ENCODE results near the gene BMS1.
"Not testable (repeated sequence)": the region's sequence is repeated elsewhere in the genome, so short reads cannot be mapped to it uniquely, and the experiment has no call there.

Gene BMS1

DNA sequence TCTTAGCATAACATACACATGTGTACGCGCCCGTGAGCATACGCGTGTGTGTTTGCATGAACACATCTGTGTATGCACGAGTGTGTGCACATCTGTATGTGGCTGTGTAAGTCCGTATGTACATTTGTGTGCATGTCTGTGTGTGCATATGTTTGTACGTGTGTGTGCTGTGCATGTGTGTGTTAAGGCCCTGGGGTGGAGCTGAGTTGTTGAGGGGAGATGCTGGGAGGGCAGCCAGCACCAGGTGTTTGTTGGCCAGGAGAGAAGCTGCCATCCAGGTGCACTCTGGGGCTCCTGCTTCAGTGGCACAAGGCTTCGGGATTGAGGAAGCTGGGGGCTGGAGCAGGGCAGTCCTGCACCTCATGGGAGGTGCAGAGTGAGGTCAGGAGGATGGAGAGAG lies 85.0 kb downstream of the BMS1 start:
- Mint-ChIP-seq H3K4me1 (ENCODE audit: low read depth) (peaks cover 3% of the 10 kb centered on the region), H3K4me3 (no peak overlapping the region), H3K36me3 (ENCODE audit: low read depth) (no peaks in the 10 kb centered on the region), H3K9me3 (no peaks in the 10 kb centered on the region), H3K27me3 (peaks cover 21% of the 10 kb centered on the region), H3K27ac (no peak overlapping the region)

DNA sequence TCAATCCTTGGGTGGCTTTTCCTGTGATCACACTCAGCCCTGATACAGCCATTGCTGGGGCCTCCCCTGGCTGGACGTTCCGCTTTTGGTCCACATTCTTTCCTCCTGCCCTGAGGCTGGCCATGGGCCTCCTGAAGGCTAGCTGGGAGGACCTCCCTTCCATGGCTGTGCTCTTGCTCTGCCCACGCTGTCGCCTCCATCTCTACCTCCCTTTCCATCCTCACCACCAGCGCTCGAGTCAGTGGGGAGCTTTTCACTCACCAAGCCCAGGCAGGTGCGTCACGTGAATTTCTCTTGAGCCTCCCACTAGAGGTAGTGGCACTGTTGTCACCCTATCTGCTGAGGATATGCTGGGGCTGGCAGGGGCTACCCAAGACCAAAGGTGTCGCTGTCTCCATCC lies 85.9 kb downstream of the BMS1 start:
- Mint-ChIP-seq H3K4me3 (no peak overlapping the region), H3K27ac (no peak overlapping the region), H3K36me3 (ENCODE audit: low read depth) (no peaks in the 10 kb centered on the region), H3K27me3 (peaks cover 21% of the 10 kb centered on the region), H3K4me1 (ENCODE audit: low read depth) (peaks cover 3% of the 10 kb centered on the region), H3K9me3 (no peaks in the 10 kb centered on the region)

DNA sequence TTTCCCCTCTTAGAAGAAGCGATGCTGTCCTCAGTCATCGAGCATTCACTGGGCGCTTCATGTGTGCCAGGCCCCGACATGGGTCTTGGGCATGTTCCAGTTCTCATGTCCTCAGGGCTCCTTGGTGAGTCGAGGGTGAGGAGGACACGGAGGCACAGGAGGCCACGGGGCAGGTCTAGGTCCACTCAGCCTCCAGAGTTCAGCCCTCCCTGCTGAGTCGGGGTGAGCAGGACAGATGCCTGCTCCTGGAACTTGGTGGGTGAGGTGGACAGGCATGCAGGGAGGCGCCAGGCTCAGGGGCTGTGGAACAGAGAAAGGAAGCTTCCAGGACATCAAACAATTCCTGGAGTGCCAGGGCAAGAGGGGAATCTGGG lies 87.4 kb downstream of the BMS1 start:
- Mint-ChIP-seq H3K4me3 (no peak overlapping the region), H3K36me3 (ENCODE audit: low read depth) (no peaks in the 10 kb centered on the region), H3K27me3 (peaks cover 11% of the 10 kb centered on the region), H3K4me1 (ENCODE audit: low read depth) (peaks cover 3% of the 10 kb centered on the region), H3K27ac (no peak overlapping the region), H3K9me3 (no peaks in the 10 kb centered on the region)

DNA sequence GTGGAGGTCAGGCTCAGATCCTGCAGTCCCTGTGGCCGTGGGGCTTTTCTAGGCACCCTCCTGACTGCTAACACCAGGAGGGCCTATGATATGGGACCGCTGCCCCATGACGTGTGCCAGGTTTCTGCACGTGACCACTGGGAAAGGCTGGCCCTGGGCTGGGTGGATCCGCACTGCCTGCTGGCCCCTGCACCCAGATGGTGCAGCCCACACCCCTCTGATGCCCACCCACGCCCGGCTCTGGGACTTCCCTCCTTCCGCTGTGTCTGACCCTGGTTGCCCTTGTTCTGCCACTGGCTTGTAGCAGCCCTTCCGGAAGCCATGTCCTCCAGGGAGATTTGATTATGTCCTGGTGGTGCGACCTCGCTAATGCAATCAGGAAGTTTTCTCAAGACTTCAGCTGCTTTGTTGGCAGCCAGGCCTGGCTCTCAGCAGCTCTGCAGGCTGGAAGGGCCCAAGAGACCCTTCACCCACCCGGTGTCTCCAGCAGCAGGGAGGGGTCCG lies 88.6 kb downstream of the BMS1 start:
- not testable (repeated sequence) for H3K27me3 Mint-ChIP-seq; H3K4me1 Mint-ChIP-seq (ENCODE audit: low read depth); H3K36me3 Mint-ChIP-seq (ENCODE audit: low read depth); H3K9me3 Mint-ChIP-seq; H3K4me3 Mint-ChIP-seq; H3K27ac Mint-ChIP-seq

DNA sequence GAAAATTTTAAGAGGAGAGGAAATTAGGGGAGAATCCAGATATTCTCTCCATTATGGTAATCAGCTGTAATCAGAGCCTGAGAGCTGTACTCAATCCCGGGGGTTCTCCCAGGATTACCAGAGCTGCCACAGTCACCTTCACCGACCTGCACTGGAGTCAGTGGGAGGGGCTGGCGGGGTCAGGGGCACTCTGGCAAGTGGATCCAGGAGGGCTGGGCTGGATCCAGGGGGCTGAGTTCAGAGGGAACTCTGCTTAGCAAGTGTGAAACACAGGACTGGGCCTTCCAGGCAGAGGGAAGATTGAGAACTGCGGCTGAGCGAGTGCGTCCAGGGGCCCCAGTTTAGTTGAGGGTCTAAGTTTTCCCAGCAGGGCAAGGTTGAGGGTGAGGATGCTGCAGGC lies 89.2 kb downstream of the BMS1 start:
- H3K9me3 Mint-ChIP-seq: no peaks in the 10 kb centered on the region

DNA sequence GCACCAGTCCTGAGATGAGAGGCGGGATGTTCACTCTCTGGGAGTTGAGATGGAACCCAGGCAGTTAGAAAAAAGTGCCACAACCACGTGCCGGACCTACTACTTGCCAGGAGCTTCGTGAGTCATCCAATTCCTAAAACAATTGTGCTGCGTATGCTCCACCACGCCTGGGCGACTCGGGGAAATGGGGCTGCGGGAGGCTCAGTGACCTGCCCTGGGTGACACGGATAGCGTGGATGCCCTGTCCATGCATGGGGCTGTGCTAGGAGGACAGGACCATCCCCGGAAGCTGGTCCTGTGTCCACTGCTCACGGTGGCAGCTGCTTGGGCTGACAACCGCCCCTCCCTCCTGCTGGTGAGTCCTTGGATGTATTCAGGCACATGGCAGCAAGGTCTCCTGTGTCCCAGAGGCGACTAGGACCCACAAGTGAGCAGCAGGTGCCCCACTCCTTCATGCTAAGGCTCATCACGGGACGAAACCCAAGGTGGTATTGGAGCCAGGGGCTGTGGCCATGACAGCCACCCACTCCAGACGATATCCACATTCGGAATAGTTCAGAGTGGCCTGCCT lies 90.4 kb downstream of the BMS1 start:
- Mint-ChIP-seq H3K4me1 (ENCODE audit: low read depth) (no peaks in the 10 kb centered on the region), H3K27me3 (no peaks in the 10 kb centered on the region), H3K36me3 (ENCODE audit: low read depth) (no peaks in the 10 kb centered on the region), H3K27ac (no peak overlapping the region), H3K9me3 (no peaks in the 10 kb centered on the region), H3K4me3 (no peak overlapping the region)

More for the DNA sequence above, 89.2 kb downstream of the BMS1 start:
- Mint-ChIP-seq H3K4me3 (no peak overlapping the region), H3K36me3 (ENCODE audit: low read depth) (no peaks in the 10 kb centered on the region), H3K4me1 (ENCODE audit: low read depth) (no peaks in the 10 kb centered on the region), H3K27ac (no peak overlapping the region), H3K27me3 (no peaks in the 10 kb centered on the region)

DNA sequence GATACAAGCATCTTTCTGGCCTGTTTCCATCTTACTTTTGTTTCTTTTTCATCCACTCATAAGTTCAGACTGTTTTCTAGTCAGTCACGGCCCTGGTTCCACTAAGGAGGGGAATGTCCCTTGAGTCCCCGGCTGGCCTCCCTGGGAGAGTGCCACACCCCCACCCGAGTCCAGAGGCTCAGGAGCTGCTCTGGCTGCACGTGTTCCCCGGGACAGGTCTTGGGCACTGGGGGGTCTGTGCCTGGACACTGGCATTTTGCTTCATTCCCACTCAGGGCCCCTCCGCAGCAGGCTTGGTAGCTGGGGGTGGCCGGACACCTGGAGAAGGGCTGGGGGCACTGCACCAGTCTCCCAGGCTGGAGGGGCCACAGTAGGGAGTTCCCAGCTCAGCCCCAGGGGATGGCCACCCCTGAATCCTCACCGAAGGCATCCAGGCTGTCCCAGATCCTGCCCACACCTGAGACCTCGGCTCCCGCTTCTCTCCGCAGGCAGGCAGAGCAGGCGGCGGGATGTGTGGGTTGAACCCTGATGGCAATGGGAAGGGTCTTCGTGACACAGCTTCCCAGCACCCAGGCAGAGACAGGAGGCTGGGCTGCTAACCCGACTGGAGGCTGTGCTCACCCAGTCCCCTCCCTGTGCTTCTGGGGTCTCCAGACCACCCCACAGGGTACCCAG lies 92.3 kb downstream of the BMS1 start:
- no peaks in the 10 kb centered on the region for H3K4me1 Mint-ChIP-seq (ENCODE audit: low read depth)
- no peak overlapping the region for H3K27ac Mint-ChIP-seq
- H3K36me3 Mint-ChIP-seq (ENCODE audit: low read depth): no peaks in the 10 kb centered on the region
- no peaks in the 10 kb centered on the region for H3K9me3 Mint-ChIP-seq
- H3K4me3 Mint-ChIP-seq: no peak overlapping the region
- no peaks in the 10 kb centered on the region for H3K27me3 Mint-ChIP-seq

DNA sequence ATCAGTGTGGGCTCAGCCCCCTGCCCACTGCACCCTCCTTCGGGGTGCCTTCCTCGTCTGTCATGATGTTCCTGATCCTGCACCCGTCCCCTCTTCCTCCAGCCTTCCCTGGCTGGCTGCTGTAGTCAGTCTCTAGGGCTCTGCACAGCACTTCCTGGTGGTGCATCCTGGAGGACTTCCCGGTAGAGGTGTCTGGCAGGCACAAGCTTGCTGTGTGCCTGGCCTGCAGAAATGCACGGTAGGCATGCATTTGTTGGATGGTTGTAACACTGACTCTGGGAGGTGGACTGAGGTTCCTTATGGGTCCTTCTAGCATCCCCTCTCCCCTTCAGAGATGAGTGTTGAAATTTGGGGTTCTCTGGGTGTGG lies 92.8 kb downstream of the BMS1 start:
- H3K27ac Mint-ChIP-seq: no peak overlapping the region
- no peaks in the 10 kb centered on the region for H3K9me3 Mint-ChIP-seq
- H3K4me3 Mint-ChIP-seq: no peak overlapping the region
- no peaks in the 10 kb centered on the region for H3K4me1 Mint-ChIP-seq (ENCODE audit: low read depth)
- no peaks in the 10 kb centered on the region for H3K36me3 Mint-ChIP-seq (ENCODE audit: low read depth)
- H3K27me3 Mint-ChIP-seq: no peaks in the 10 kb centered on the region

DNA sequence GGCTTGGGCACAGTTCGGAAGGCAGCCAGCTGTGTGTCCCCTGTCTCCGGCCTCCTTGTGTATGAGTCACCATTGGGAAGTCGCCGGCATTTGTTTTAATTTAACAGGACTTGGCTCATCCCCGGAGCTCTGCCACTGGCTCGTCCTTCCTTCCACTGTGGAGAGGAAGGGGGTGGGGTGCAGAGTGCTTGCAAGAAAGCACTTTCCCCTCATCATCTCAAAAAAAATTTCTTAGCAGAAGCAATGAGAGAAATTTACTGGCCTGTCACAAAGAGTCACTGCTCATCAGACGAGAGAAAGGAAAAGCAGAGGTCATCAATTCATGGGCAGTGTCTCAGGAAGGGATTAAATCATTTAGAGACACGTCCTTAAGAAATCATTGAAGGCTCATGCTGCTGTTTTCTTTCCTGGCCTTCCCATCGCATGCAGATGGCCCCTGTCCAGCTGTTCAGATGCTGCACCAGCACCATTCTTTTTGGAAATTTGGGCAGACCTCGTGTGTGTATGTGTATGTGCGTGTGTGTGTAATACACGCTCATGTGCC lies 93.3 kb downstream of the BMS1 start:
- Mint-ChIP-seq H3K27me3 (no peaks in the 10 kb centered on the region), H3K9me3 (no peaks in the 10 kb centered on the region), H3K4me1 (ENCODE audit: low read depth) (no peaks in the 10 kb centered on the region), H3K4me3 (no peak overlapping the region), H3K36me3 (ENCODE audit: low read depth) (no peaks in the 10 kb centered on the region), H3K27ac (no peak overlapping the region)

DNA sequence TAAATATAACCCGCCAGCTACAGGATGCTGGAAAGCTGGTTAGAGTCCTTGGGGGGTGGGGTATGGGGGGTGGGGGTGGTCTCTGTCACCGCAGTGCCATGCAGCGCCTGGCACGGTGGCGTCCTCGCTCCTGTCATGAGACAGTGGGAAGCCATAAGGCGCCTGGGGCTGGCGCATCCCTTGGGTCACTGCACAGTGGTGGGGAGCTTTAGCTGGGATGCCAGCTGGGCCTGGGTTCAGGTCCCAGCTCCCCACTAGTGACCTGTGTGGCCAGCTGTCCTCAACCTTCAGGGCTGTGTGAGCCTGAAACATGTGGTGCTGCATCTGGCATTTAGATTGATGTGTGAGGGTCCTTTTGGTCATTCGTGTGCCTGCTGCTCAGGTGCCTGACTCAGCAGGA lies 93.9 kb downstream of the BMS1 start:
- no peaks in the 10 kb centered on the region for H3K4me1 Mint-ChIP-seq (ENCODE audit: low read depth)
- no peak overlapping the region for H3K27ac Mint-ChIP-seq
- peaks cover 4% of the 10 kb centered on the region for H3K9me3 Mint-ChIP-seq
- H3K27me3 Mint-ChIP-seq: no peaks in the 10 kb centered on the region
- no peaks in the 10 kb centered on the region for H3K36me3 Mint-ChIP-seq (ENCODE audit: low read depth)
- H3K4me3 Mint-ChIP-seq: no peak overlapping the region

DNA sequence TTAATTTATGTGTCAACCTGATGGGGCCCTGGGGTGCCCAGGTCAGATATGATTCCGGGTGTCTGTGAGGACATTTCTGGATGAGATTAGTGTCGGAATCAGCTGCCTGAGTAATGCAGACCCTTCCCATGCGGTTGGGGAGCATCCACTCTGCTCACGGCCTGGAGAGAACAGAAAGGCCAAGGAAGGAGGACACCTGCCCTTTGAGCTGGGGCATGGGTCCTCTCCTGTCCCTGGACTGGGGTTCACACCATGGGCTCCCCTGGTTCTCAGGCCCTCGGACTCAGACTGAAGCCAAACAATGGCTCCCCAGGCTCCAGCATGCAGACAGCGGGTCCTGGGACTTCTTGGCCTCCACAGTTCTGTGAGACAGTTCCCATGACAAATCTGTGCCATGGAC lies 94.3 kb downstream of the BMS1 start:
- Mint-ChIP-seq H3K27ac (no peak overlapping the region), H3K4me3 (no peak overlapping the region), H3K9me3 (peaks cover 5% of the 10 kb centered on the region), H3K36me3 (ENCODE audit: low read depth) (no peaks in the 10 kb centered on the region), H3K4me1 (ENCODE audit: low read depth) (no peaks in the 10 kb centered on the region), H3K27me3 (no peaks in the 10 kb centered on the region)

DNA sequence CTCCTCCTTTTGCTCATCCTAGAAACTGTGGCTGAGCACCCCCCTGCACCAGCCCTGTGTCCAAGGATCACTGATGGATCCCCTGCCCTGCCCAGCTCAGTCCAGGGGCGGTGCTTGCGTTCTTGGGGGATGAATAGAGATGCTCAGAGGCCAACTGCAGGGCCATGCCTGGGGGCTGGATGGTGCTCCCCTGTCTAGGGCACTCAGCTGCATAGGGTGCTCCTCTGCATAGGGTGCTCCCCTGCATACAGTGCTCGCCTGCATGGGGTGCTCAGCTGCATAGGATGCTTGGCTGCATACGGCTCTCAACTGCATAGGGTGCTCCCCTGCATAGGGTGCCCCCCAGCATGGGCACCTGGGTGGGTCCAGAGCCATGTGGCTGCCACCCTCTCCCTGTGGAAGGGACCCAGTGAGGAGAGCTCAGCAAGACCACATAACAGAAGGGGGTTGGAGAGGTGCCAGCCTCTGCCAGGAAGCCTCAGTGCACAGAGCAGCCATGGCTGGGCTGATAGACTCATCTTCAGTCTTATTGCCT lies 95.0 kb downstream of the BMS1 start:
- H3K27me3 Mint-ChIP-seq: no peaks in the 10 kb centered on the region
- no peaks in the 10 kb centered on the region for H3K4me1 Mint-ChIP-seq (ENCODE audit: low read depth)
- H3K36me3 Mint-ChIP-seq (ENCODE audit: low read depth): no peaks in the 10 kb centered on the region
- H3K4me3 Mint-ChIP-seq: no peak overlapping the region
- H3K27ac Mint-ChIP-seq: no peak overlapping the region
- peaks cover 11% of the 10 kb centered on the region for H3K9me3 Mint-ChIP-seq

DNA sequence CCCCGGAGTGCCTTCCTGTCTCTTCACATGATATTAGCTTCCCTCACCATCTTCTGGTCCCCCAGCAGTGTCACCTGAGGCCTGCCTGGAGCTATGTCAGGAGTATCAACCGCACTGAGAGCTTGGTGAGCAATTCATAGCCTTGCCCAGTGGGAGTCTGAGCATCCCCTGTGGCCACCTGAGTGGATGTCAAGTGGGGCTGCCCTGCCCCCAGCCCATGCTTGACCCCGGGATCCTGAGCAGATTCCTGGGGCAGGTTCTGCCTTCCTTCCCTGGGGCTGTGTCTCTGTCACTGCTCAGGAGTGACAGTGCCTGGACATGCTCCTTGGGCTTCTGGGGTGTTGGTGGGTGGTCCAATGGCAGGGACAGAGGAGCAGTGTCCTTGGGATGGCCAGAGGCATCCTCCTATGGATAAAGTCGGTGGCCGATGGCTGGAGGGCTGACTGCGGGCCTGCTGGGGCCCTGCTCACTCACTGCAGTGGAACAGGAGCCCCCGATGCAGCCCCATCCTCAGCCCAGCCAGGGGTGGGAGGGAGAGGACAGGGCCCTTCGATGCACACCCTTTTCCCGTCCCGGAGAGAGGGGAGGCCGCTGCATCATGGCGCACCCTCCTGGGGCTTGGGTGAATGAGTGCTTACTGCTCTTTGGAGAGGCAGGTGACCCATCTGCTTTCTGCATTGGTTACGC lies 95.7 kb downstream of the BMS1 start:
- Mint-ChIP-seq H3K36me3 (ENCODE audit: low read depth) (no peaks in the 10 kb centered on the region), H3K4me3 (no peak overlapping the region), H3K27me3 (no peaks in the 10 kb centered on the region), H3K27ac (no peak overlapping the region), H3K4me1 (ENCODE audit: low read depth) (no peaks in the 10 kb centered on the region), H3K9me3 (peaks cover 12% of the 10 kb centered on the region)

DNA sequence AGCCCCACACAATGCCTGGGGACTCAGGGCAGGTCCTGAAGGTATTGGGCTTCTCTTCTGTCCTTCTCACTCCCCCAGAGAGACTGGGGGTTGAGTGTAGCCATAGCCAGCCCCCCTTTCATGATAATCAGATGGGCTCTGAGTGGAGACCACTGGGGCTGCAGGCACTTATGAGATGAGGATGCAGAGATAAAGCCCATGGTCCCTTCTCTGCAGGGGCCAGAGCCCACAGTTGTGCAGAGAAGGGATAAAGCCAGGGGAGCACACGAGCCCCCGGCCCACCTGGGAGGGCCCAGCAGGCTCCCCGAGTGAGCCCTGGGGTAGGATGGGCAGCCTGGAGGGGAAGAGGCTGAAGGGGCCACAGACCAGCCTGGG lies 96.2 kb downstream of the BMS1 start:
- Mint-ChIP-seq H3K4me1 (ENCODE audit: low read depth) (no peaks in the 10 kb centered on the region), H3K4me3 (no peak overlapping the region), H3K27me3 (no peaks in the 10 kb centered on the region), H3K27ac (no peak overlapping the region), H3K36me3 (ENCODE audit: low read depth) (no peaks in the 10 kb centered on the region), H3K9me3 (peaks cover 12% of the 10 kb centered on the region)
